GM12878 (cell line): Measurements from ENCODE around the gene METTL23. TPM values are rescaled to one million over a fixed set of nuclear protein-coding genes. Genes with fewer than 3 reads are reported as not detected.

Experiments
- ATAC-seq: fragments of 200-7000 bp; cut with Tn5 transposase; 3 replicates; pipeline ENCODE4 v1.9.1; 2020; ENCODE audit warnings: mild to moderate bottlenecking, moderate library complexity
- BruUV-seq: library from RNA; stranded (reverse); fragments of 400-500 nt; replicated peaks from 2 replicates; lab custom pipeline; 2021; lab: Mats Ljungman, UMichigan
- CTCF ChIA-PET: fragments of 300-600 bp; sonication (Branson Sonifier 250); formaldehyde crosslinking; extraction: SDS; loops from one replicate; lab custom pipeline; 2021; ENCODE audit warnings: inconsistent platforms; lab: Yijun Ruan, JAX
- POLR2A ChIA-PET: fragments of 350-600 bp; formaldehyde crosslinking; extraction: SDS; loops from one replicate; lab custom pipeline; 2021; ENCODE audit warnings: inconsistent platforms; lab: Charles Lee
- RAD21 ChIA-PET: fragments of 300-600 bp; sonication (Branson Sonifier 250); formaldehyde crosslinking; loops from one replicate; lab custom pipeline; 2023; ENCODE audit warnings: antibody characterized with exemption; ENCODE audit not compliant: unreplicated experiment; lab: Charles Lee
- SMC1A ChIA-PET: fragments of 300-600 bp; sonication (Branson Sonifier 250); formaldehyde crosslinking; loops from one replicate; lab custom pipeline; 2023; ENCODE audit not compliant: unreplicated experiment, uncharacterized antibody; lab: Charles Lee
- DNase-seq: peaks from one replicate; pipeline ENCODE4 v3.0.0-alpha.2; 2011; ENCODE audit warnings: low read depth, low spot score
- FAIRE-seq: peaks from 3 replicates; lab custom pipeline; 2011; peaks lifted over from hg19 to GRCh38; lab: Jason Lieb, UNC
- H2AFZ ChIP-seq: 2 replicates; pipeline ENCODE4 v1.6.0; 2011; ENCODE audit warnings: low read depth, low read length, control low read depth; ENCODE audit not compliant: control insufficient read depth
- H3K27ac ChIP-seq: 2 replicates; pipeline ENCODE4 v1.5.1; 2011; ENCODE audit warnings: control low read depth; ENCODE audit not compliant: control insufficient read depth, insufficient read depth
- H3K27me3 ChIP-seq, 2 experiments: replicated peaks in 1 of 2; 2 replicates each; pipeline versions ENCODE4 v1.6.0 to v1.6.1; 2011; ENCODE audit warnings: low read length in 1 of 2; ENCODE audit not compliant: control insufficient read depth in 2 of 2, insufficient read depth in 2 of 2
- H3K36me3 ChIP-seq, 2 experiments: 2 replicates each; pipeline ENCODE4 v1.5.1; 2011; ENCODE audit warnings: low read length in 1 of 2; ENCODE audit not compliant: control insufficient read depth in 2 of 2, insufficient read depth in 2 of 2
- H3K4me1 ChIP-seq: 2 replicates; pipeline ENCODE4 v1.6.1; 2011; ENCODE audit warnings: mild to moderate bottlenecking, low read length, moderate library complexity, mixed read lengths; ENCODE audit not compliant: control insufficient read depth, insufficient read depth
- H3K4me2 ChIP-seq: 2 replicates; pipeline ENCODE4 v1.6.0; 2011; ENCODE audit warnings: control low read depth; ENCODE audit not compliant: control insufficient read depth, insufficient read depth
- H3K4me3 ChIP-seq: fragments of 200-600 bp; sonication (generic); 2 replicates; pipeline ENCODE4 v1.5.1; 2016
- H3K79me2 ChIP-seq: 2 replicates; pipeline ENCODE4 v1.6.0; 2011; ENCODE audit warnings: low read length; ENCODE audit not compliant: control insufficient read depth, insufficient read depth
- H3K9ac ChIP-seq: 2 replicates; pipeline ENCODE4 v1.8.0; 2011; ENCODE audit warnings: low read length, control low read depth, mixed read lengths; ENCODE audit not compliant: control insufficient read depth, insufficient read depth
- H3K9me3 ChIP-seq: replicated peaks from 3 replicates; pipeline ENCODE4 v1.5.1; 2011; ENCODE audit warnings: mild to moderate bottlenecking, low read length; ENCODE audit not compliant: control insufficient read depth, insufficient read depth
- H4K20me1 ChIP-seq: 2 replicates; pipeline ENCODE4 v1.6.0; 2011; ENCODE audit not compliant: control insufficient read depth, insufficient read depth
- ASH2L ChIP-seq: fragments of 300-600, 200-600 bp; sonication (generic); IDR thresholded peaks from 2 replicates; pipeline ENCODE4 v1.6.1; 2017; ENCODE audit warnings: low read depth, mild to moderate bottlenecking, borderline replicate concordance
- DPF2 ChIP-seq: fragments of 450-650 bp; IDR thresholded peaks from 2 replicates; pipeline ENCODE4 v1.6.1; 2017; ENCODE audit warnings: mild to moderate bottlenecking
- HDGF ChIP-seq: fragments of 450-650 bp; IDR thresholded peaks from 2 replicates; pipeline ENCODE4 v1.6.1; 2016; ENCODE audit warnings: antibody characterized with exemption
- KAT2A ChIP-seq: conservative IDR thresholded peaks from 2 replicates; pipeline ENCODE4 v1.6.1; 2011; ENCODE audit warnings: low read depth, low read length; ENCODE audit not compliant: control insufficient read depth
- PAX8 ChIP-seq: fragments of 450-650 bp; IDR thresholded peaks from 2 replicates; pipeline ENCODE4 v1.6.1; 2017; ENCODE audit warnings: mild to moderate bottlenecking, moderate library complexity
- PBX3 ChIP-seq: IDR thresholded peaks from 2 replicates; pipeline ENCODE4 v1.6.1; 2011; ENCODE audit warnings: mild to moderate bottlenecking, low read depth, low read length, moderate library complexity; ENCODE audit not compliant: insufficient replicate concordance
- PML ChIP-seq: IDR thresholded peaks from 2 replicates; pipeline ENCODE4 v1.6.1; 2012; ENCODE audit warnings: low read length, inconsistent platforms
- RFX5 ChIP-seq: IDR thresholded peaks from 2 replicates; pipeline ENCODE4 v1.6.1; 2011; ENCODE audit warnings: low read depth, low read length, improper control_type of control experiment
- TCF3 ChIP-seq: IDR thresholded peaks from 2 replicates; pipeline ENCODE4 v1.6.1; 2012; ENCODE audit warnings: low read depth, mild to moderate bottlenecking, low read length, borderline replicate concordance; ENCODE audit not compliant: insufficient read depth
- TCF7 ChIP-seq: IDR thresholded peaks from 2 replicates; pipeline ENCODE4 v1.6.1; 2014; ENCODE audit warnings: antibody characterized with exemption, borderline replicate concordance
- ZNF207 ChIP-seq: fragments of 450-650 bp; IDR thresholded peaks from 2 replicates; pipeline ENCODE4 v1.6.1; 2014; ENCODE audit warnings: antibody characterized with exemption, mild to moderate bottlenecking, borderline replicate concordance
- WGBS: methylation state at CpG from one replicate; pipeline ENCODE4 v1.1.6; 2016; ENCODE audit warnings: low lambda C conversion rate; ENCODE audit not compliant: insufficient replicate concordance, insufficient coverage; ENCODE audit errors: missing lambda C conversion rate; 5-methylcytosine and 5-hydroxymethylcytosine counted together
- in situ Hi-C: fragments of 300-500 bp; cut with MboI; formaldehyde crosslinking; loops from 9 replicates; pipeline ENCODE4 v1.14.3; 2018; ENCODE audit warnings: mixed read lengths
- intact Hi-C: fragments of 100-400 bp; cut with micrococcal nuclease; formaldehyde crosslinking; loops from one replicate; pipeline ENCODE4 v1.14.2; 2022; ENCODE audit not compliant: unreplicated experiment
- polyA plus RNA-seq, 11 experiments: library from polyadenylated mRNA; depleted of rRNA in 4 of 11; unstranded in 6 of 11; stranded (reverse) in 5 of 11; fragments of >200 nt; fragmentation: Nextera tagmentation in 4 of 11; fragmentation: Illumina TruSeq in 1 of 11; extraction: Ambion mirVana in 4 of 11; extraction: Trizol in 1 of 11; gene quantifications; 1 replicate in 1 of 11; 2 replicates in 10 of 11; pipeline versions ENCODE4 v1.2.1 to v1.2.3, GENCODE V29; 2011 to 2016; ENCODE audit warnings: inconsistent platforms in 2 of 11, missing spikeins in 2 of 11, low read depth in 1 of 11
- total RNA-seq, 4 experiments: library from RNA; depleted of rRNA in 3 of 4; stranded (reverse); fragments of >200 nt in 3 of 4; fragmentation: Illumina TruSeq in 1 of 4; extraction: Trizol in 1 of 4; gene quantifications; 2 replicates each; pipeline versions ENCODE4 v1.2.1 to v1.2.3, GENCODE V29; 2013 to 2021

METTL23 gene
- total and polyA plus RNA-seq, 10 of the 15 experiments (the other 5 are each of a cell fraction or from before 2014, with no cell fraction given): 25.6 to 61.5 (median 30.9) TPM

GRCh38 chr17:76715496-76715830, 11.2 kb upstream of the METTL23 start:
- RAD21 ChIA-PET: interaction anchor here (0.7 kb wide), 1 partner anchor 9 kb away, joined by 3 read pairs; no protein-coding TSS in a partner anchor
- DNase-seq (no peak), ATAC-seq (no peak), FAIRE-seq (no peak)
- peaks cover 12 to 38% of the 10 kb centered on the region in 2 experiments for H3K36me3 ChIP-seq
- in situ Hi-C loops: no loop called here
- no peaks in the 10 kb centered on the region for H3K27me3 ChIP-seq
- 95% methylated on average over 2 of the region's 2 CpGs for WGBS
- H3K79me2 ChIP-seq: no peaks in the 10 kb centered on the region
- no peak overlapping the region for H3K9ac ChIP-seq
- no peak overlapping the region for H3K4me3 ChIP-seq
- peaks cover 8% of the 10 kb centered on the region for H3K4me1 ChIP-seq
- H3K4me2 ChIP-seq: peak overlapping the region; percentile 30; the same call in 1 of the 2 replicates
- no peak overlapping the region for H3K27ac ChIP-seq
- TF ChIP-seq PBX3: no peak
- TF ChIP-seq HDGF: no peak
- no peak for TF ChIP-seq DPF2
- TF ChIP-seq PML: no peak
- TF ChIP-seq KAT2A: no peak
- no peak for TF ChIP-seq ZNF207
- TF ChIP-seq TCF7: no peak
- no peak for TF ChIP-seq ASH2L
- TF ChIP-seq TCF3: no peak
- TF ChIP-seq RFX5: no peak
- TF ChIP-seq PAX8: no peak
- H4K20me1 ChIP-seq: peaks cover 5% of the 10 kb centered on the region
- no peaks in the 10 kb centered on the region for H3K9me3 ChIP-seq
- SMC1A ChIA-PET: no interaction called here
- H2AFZ ChIP-seq: no peak overlapping the region
- CTCF ChIA-PET: interaction anchor here (0.7 to 6.5 kb wide), 6 partner anchors 11 to 91 kb away, joined by 3 to 65 read pairs (median 5); partner anchors contain the start of genes JMJD6 and METTL23
- no TSS peak for BruUV-seq
- intact Hi-C loops: loop anchor here (10.0 kb wide), 1 partner anchor 91 kb away; no protein-coding TSS in a partner anchor
- POLR2A ChIA-PET: interaction anchor here (1.3 kb wide), 1 partner anchor 11 kb away, joined by 3 read pairs; the partner anchor contains the start of genes JMJD6 and METTL23
